ENCODE results near the gene MMP23B. TPM values are rescaled to one million over a fixed set of nuclear protein-coding genes. Genes with fewer than 3 reads are reported as not detected.

Gene MMP23B
- polyA plus RNA-seq, 1 donor from 2014 or later, result 0.98 TPM

GRCh38 chr1:1670866-1671265 is 38.9 kb downstream of the MMP23B start:
- H3K9me3 ChIP-seq (ENCODE audit: low read length), result no peaks in the 10 kb centered on the region
- no peak overlapping the region for H3K4me2 ChIP-seq (ENCODE audit: low read length)
- H3K9me2 ChIP-seq (ENCODE audit: insufficient read depth, low read length), result no peaks in the 10 kb centered on the region
- no peak overlapping the region for H3K9ac ChIP-seq (ENCODE audit: low read length)
- no peak overlapping the region for H2AFZ ChIP-seq (ENCODE audit: low read depth, low read length)
- H3K36me3 ChIP-seq (ENCODE audit: insufficient read depth, low read length), result peaks cover 8% of the 10 kb centered on the region
- H3K27me3 ChIP-seq (ENCODE audit: insufficient read depth, low read depth, low read length), result no peaks in the 10 kb centered on the region
- no peak overlapping the region for H3K27ac ChIP-seq (ENCODE audit: low read length)
- H3F3A ChIP-seq (ENCODE audit: insufficient read depth, low read length, poor library complexity, severe bottlenecking), result no peaks in the 10 kb centered on the region
- no peak overlapping the region for H3K4me3 ChIP-seq (ENCODE audit: low read length)
- no peaks in the 10 kb centered on the region for H4K20me1 ChIP-seq (ENCODE audit: insufficient read depth)
- TF ChIP-seq, protein P1, sequence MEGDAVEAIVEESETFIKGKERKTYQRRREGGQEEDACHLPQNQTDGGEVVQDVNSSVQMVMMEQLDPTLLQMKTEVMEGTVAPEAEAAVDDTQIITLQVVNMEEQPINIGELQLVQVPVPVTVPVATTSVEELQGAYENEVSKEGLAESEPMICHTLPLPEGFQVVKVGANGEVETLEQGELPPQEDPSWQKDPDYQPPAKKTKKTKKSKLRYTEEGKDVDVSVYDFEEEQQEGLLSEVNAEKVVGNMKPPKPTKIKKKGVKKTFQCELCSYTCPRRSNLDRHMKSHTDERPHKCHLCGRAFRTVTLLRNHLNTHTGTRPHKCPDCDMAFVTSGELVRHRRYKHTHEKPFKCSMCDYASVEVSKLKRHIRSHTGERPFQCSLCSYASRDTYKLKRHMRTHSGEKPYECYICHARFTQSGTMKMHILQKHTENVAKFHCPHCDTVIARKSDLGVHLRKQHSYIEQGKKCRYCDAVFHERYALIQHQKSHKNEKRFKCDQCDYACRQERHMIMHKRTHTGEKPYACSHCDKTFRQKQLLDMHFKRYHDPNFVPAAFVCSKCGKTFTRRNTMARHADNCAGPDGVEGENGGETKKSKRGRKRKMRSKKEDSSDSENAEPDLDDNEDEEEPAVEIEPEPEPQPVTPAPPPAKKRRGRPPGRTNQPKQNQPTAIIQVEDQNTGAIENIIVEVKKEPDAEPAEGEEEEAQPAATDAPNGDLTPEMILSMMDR (IDR thresholded peaks at IDR 0.05; ENCODE audit: poor library complexity, severe bottlenecking), result no peak
- no peak for TF ChIP-seq REST (IDR thresholded peaks at IDR 0.05; ENCODE audit: borderline replicate concordance)
- no peak for TF ChIP-seq MXI1 (conservative IDR thresholded peaks at IDR 0.05; ENCODE audit: poor library complexity, severe bottlenecking)
- TF ChIP-seq SMC3 (conservative IDR thresholded peaks at IDR 0.05; ENCODE audit: poor library complexity), result no peak
- no peak for TF ChIP-seq EP300 (conservative IDR thresholded peaks at IDR 0.05; ENCODE audit: poor library complexity, severe bottlenecking)
- no peak for TF ChIP-seq EZH2 (IDR thresholded peaks at IDR 0.05; ENCODE audit: borderline replicate concordance, insufficient read depth, low read length, poor library complexity, severe bottlenecking)
- TF ChIP-seq RAD21 (conservative IDR thresholded peaks at IDR 0.05), result no peak
- TF ChIP-seq TAF1 (IDR thresholded peaks at IDR 0.05; ENCODE audit: low read depth), result no peak
- TF ChIP-seq POLR2AphosphoS5 (IDR thresholded peaks at IDR 0.05), result no peak
- H3K79me2 ChIP-seq (replicated peaks; ENCODE audit: insufficient read depth, low read length), result peaks cover 4% of the 10 kb centered on the region

DNA sequence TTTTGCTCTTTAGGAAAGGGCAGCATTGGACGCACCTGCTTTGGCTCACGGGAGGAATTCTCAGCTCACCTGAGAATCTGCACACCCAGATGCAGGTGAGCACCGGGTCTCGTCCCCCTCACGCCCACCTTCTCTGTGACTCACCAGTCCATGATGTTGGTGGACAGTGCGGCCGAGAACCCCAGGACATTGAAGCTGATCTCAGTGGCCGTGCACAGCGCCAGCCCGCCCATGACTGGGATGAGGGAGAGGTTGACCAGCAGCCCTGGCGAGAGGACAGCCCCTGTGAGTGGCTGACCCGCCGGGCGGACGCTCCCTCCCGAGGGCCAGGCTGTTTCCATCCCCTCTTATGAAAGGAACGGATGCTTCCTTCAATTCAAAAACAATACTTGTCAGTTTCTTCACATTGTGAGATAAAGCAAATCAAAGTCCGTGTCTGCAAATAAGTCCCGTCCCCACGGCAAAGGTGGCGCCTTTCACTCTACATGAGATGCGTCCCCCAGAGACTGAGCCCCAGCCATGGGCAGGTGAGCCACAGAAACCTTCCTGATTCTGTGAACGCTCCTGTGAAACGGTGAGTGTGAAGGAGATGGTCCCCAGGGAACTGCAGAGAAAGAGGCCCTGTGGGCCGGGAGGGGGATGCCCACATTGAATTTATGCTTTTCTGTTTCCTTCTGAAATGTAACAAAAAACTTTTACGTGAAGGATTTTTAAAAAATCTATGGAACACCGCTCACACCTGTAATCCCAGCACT is 39.6 kb downstream of the MMP23B start:
- H3K27ac ChIP-seq (ENCODE audit: low read length), result no peak overlapping the region
- H3K4me2 ChIP-seq (ENCODE audit: low read length), result no peak overlapping the region
- H2AFZ ChIP-seq (ENCODE audit: low read depth, low read length), result no peak overlapping the region
- no peaks in the 10 kb centered on the region for H3K9me2 ChIP-seq (ENCODE audit: insufficient read depth, low read length)
- peaks cover 8% of the 10 kb centered on the region for H3K36me3 ChIP-seq (ENCODE audit: insufficient read depth, low read length)
- no peaks in the 10 kb centered on the region for H3K27me3 ChIP-seq (ENCODE audit: insufficient read depth, low read depth, low read length)
- no peak for TF ChIP-seq RAD21 (conservative IDR thresholded peaks at IDR 0.05)
- TF ChIP-seq EZH2 (IDR thresholded peaks at IDR 0.05; ENCODE audit: borderline replicate concordance, insufficient read depth, low read length, poor library complexity, severe bottlenecking), result no peak
- TF ChIP-seq REST (IDR thresholded peaks at IDR 0.05; ENCODE audit: borderline replicate concordance), result no peak
- TF ChIP-seq SMC3 (conservative IDR thresholded peaks at IDR 0.05; ENCODE audit: poor library complexity), result no peak
- TF ChIP-seq, protein P1 (IDR thresholded peaks at IDR 0.05; ENCODE audit: poor library complexity, severe bottlenecking), result no peak
- no peak for TF ChIP-seq POLR2AphosphoS5 (IDR thresholded peaks at IDR 0.05)
- TF ChIP-seq TAF1 (IDR thresholded peaks at IDR 0.05; ENCODE audit: low read depth), result no peak
- no peak for TF ChIP-seq EP300 (conservative IDR thresholded peaks at IDR 0.05; ENCODE audit: poor library complexity, severe bottlenecking)
- no peak for TF ChIP-seq MXI1 (conservative IDR thresholded peaks at IDR 0.05; ENCODE audit: poor library complexity, severe bottlenecking)
- H3K9me3 ChIP-seq (ENCODE audit: low read length), result no peaks in the 10 kb centered on the region
- no peaks in the 10 kb centered on the region for H4K20me1 ChIP-seq (ENCODE audit: insufficient read depth)
- peaks cover 4% of the 10 kb centered on the region for H3K79me2 ChIP-seq (replicated peaks; ENCODE audit: insufficient read depth, low read length)
- no peak overlapping the region for H3K9ac ChIP-seq (ENCODE audit: low read length)
- no peak overlapping the region for H3K4me3 ChIP-seq (ENCODE audit: low read length)
- no peaks in the 10 kb centered on the region for H3F3A ChIP-seq (ENCODE audit: insufficient read depth, low read length, poor library complexity, severe bottlenecking)
